ENCODE results near the gene ZNF333.

Gene ZNF333

DNA sequence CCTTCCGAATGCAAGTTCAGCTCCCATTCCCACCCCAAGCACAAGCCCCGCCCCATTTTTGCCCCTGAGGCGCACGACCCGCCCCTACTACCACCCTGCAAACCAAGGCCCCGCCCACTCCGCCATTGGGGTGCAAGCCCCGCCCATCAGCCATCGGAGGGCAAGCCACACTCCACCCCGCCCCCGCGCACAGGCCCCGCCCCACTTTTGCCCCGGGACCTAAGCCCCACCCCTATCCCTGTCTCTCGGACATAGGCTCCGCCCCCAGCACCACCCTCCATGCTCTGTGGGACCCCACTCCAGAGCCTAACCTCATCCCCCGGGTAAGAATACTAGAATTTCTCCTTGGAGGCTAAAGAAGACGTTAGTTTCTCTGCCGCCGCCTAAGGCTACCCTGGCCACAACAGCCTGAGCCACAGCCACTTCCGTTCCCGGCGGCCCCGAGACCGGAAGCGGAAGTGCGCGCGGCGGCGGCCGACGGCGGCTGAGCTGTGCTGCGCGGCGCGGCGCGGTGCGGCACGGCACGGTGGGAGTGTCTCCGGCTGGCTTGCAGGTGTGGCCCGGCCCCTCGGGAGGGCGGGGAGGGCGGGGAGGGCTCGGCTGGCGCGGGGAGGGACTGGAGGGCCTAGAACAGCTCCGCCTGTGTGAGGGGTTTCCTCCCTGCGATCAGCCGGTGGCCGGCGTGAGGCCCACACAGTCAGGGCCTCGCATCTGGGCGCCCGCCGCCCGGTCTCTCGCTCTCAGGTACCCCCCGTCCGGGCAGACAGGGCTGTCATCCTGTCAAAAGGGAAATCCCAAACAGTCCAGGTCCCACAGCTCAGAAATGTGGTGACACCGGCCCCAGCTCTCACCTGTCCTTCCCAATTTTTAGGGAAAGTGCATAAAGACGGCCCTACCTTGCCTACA, at the start of gene ZNF333:
Gene ZNF333, plus strand, starts transcription at position 451 of the 906 bp plus-strand sequence. CDS start 3,444 bp downstream, outside the sequence.
- DNase-seq (ENCODE audit: low spot score), result peak; percentile 96

DNA sequence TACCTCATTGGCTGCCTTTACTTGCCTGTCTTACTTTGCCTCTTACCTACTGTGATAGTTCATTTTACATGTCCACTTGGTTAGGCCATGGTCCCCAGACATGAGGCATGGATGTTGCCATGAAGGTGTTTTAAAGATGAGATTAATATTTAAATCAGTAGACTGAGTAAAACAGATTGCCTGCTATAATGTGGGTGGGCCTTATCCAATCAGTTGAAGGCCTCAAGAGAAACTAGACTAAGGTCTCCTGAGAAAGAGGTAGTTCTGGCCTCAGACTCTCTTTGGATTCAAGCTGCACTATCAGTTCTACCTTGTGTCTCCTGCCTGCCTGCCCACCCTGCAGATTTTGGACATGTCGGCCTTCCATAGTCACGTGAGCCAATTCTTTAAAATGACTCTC, 41.3 kb upstream of the ZNF333 start:
- DNase-seq (ENCODE audit: low spot score), result no peak

DNA sequence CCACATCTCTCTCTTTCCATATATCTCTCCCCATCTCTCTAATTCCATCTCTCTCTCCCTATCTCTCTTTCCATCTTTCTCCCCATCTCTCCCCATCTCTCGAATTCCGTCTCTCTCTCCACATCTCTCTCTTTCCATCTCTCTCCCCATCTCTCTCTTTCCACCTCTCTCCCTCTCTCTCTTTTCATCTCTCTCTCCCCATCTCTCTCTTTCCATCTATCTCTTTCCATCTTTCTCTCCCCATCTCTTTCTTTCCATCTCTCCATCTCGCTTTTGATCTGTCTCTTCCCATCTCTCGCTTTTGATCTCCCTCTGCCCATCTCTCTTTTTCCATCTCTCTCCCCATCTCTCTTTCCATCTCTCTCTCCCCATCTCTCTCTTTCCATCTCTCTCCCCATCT, 40.8 kb upstream of the ZNF333 start:
- DNase-seq (ENCODE audit: low spot score), result no peak

DNA sequence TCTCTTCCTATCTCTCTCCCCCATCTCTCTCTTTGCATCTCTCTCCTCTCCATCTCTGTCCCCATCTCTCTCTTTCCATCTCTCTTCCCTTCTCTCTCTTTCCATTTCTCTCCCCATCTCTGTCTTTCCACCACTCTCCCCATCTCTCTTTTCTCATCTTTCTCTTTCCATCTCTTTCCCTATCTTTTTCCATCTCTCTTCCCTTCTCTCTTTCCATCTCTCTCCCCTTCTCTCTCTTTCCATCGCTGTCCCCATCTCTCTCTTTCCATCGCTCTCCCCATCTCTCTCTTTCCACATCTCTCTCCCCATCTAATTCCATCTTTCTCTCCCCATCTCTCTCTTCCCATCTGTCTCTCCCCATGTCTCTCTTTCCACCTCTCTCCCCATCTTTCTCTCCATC, 39.7 kb upstream of the ZNF333 start:
- no peak for DNase-seq (ENCODE audit: low spot score)

DNA sequence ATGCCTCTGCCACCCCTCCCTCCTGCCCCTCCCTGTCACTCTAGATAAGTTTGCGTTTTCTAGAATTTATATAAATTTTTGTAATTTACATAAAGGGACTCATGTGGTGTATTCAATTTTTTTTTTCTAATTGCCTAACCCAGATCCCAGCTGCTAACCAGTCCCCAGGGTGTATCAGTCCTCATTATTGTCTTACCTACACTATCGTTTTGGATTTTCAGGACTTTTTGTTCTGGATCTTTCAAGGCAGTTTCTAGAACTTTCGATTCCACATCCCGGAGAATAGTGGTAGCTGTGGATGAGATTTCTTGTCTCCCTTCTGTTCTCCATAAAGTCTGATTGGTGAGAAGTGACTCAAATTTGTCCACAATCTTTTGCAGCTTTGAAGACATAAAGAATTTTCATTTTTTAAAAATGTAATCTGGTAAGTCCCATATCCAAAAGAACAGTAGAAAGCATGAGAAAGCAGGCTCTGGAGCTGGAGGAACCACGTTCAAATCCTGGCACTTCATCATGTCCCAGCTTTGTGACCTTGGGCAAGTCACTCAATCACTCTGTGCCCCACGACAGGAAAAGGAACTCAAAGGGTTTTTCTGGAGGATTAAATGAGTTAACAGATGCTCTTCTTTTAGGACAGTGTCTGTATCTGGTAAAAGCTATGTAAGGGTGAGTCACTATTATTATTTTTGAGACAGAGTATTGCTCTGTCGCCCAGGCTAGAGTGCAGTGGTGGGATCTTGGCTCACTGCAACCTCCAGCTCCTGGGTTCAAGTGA, 34.9 kb upstream of the ZNF333 start:
- DNase-seq (ENCODE audit: low spot score), result no peak

DNA sequence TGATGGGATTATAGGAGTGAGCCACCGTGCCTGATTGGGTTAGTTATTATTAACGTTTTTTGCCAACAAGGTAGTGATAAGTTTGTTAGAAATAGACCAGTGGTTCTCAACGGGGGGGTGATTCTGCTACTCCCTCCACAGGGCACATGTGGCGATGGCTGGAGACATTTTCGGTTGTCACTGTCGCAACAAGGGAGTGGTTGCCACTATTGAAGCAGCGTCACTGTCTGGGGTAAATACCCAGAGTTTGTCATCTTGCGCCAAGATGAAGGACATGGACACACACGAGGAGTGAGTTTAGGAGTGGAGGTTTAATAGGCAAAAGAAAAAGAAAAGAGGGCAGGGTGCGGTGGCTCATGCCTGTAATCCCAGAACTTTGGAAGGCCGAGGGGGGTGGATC, 34.1 kb upstream of the ZNF333 start:
- DNase-seq (ENCODE audit: low spot score), result no peak

DNA sequence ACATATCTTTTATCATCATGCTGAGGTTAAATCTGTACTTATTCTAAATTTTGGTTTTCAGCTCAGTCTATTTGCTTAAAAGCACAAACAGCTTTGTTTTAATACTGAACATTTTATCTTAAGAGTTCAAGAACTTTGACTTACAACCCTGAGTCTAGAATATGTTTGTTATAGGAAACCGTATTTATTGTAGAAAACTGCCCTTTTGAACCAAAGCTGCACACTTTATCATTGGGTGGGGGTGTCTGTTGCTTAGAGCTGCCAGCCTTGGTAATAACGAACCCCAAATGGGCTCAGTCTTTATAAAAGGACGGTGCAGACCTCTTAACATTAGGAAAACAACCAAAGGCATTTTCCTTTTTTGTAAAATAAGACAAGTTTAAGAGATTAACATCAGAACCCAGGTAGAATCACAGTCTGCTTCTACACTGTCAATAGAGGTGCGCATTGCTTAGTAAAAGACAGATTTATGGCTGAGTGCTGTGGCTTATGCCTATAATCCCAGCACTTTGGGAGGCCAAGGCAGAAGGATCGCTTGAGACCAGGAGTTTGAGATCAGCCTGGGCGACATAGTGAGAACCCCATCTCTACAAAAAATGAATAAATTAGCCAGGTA, 29.9 kb upstream of the ZNF333 start:
- DNase-seq (ENCODE audit: low spot score), result no peak

DNA sequence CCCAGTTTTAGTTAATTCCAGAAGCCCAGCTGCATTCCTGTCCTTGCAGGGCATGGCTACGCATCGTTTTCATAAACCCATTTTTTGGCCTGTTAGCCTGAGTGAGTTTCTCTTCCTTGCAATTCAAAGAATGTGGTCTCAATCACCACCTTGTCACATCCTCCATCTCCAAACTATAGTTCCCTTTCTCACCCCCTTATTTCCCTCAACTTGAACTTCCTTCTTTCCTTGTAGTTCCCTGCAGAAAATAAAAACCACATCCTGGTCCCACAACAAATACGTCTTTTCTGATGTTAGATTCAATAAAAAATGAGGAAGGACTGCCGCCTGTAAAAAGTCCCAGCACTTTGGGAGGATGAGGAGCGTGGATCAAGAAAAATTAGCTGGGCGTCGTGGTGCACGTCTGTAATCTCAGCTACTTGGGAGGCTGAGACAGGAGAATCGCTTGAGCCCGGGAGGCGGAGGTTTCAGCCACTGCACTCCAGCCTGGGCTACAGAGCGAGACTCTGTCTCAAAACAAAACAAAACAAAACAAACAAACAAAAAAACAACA, 28.4 kb upstream of the ZNF333 start:
- no peak for DNase-seq (ENCODE audit: low spot score)

DNA sequence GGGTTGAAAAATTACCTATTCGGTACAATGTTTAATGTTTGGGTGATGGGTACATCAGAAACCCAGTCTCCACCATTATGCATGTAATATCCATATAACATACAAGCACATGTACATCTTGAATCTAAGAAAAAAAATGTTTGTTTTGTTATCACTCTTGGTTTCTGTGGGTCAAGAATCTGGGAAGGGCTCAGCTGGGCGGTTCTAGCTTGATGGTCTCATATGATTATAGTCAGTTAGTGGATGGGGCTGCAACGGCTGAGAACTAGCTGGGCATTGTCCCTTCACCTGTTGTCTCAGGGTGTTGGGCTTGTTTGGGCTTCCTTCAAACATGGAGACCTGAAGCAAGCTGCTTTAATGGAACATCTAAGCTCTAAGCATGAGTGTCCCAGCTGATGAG, 19.9 kb upstream of the ZNF333 start:
- DNase-seq (ENCODE audit: low spot score), result no peak

DNA sequence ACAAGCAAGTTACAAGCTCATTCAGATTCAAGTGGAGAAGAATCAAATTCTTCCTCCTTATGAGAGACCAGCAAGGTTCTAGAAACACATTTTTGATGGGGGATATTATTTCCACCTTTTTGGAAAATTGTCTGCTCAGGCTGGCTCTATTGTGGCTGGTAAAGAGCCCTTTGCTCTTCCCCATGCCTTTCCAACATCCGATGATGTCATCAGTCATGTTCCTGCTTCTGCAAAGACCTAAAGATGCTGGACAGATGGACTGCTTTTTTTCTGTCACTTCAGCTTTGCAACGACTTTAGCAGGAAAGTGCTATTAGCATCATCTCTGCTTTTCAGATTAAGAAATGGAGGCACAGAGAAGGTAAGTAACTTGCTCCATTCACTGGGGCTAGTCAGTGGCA, 19.4 kb upstream of the ZNF333 start:
- DNase-seq (ENCODE audit: low spot score), result no peak

DNA sequence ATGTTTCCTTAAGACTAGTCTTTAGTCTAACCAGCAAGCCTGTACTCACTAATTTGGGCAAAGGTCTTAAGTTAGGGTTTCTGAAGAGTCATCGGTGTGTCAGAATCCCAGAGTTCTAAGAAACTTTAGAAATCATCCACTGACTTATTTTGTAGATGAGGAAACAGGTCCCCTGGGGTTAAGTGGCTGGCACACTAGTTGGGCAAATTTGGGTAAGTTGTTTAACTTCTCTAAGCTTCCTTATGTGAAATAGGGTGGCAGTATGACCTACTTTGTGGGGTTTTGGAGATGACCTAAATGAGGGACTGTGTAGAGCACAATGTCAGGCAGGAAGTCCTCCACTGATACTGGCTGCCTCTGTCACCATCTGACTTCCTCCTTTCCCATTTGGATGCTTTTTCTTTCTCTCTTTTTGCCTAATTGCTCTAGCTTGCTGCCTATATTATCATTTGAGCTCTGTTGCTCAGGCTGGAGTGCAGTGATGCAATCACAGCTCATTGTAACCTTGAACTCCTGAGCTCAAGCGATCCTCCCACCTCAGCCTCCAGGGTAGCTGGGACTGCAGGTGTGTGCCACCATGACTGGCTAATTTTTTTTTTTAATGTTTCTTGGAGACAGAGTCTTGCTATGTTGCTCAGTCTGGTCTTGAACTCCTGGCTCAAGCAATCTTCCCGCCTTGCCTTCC, 17.5 kb upstream of the ZNF333 start:
- DNase-seq (ENCODE audit: low spot score), result peak; percentile 3

DNA sequence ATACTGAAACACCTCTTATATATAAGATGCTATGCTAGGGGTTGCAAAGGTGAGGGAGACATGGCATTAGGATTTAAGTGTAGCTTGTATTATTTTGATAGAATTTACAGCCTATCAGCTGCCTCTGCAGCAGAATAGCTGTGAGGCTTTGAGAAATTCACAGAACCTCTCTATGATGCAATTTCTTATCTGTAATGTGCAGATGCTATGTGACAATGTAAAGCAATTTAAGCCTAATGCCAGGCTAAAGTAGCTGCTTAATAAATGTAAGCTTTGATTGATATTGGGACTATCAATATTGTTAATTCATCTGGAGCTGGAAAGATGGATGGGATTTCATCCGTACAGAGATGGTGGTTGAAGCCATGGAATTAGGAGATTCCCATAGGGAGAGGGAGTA, 16.8 kb upstream of the ZNF333 start:
- DNase-seq (ENCODE audit: low spot score), result no peak

DNA sequence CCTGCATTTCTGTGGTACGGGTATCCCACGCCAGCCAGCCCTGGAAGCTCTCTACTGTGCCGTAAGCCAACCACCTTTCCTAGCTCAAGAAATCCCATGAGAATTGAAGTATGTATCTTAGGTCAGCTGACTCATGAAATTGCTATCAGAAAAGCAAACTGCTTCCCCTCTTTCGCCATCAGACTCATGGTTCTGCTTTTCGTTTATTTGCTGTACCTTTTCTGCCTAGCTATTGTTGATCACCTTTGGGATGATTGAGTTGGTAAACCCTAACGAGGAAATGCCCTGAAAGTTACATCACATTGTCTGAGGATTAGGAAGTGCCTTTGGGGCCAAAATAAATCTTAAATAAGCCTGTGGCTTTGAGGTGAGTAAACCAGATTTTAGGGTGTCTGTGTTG, 15.1 kb upstream of the ZNF333 start, which contains the start of gene ADGRE3:
Gene ADGRE3, minus strand, starts transcription at position 81 of the 400 bp plus-strand sequence. Its CDS starts 74 bp downstream, at position 7.
- no peak for DNase-seq (ENCODE audit: low spot score)

DNA sequence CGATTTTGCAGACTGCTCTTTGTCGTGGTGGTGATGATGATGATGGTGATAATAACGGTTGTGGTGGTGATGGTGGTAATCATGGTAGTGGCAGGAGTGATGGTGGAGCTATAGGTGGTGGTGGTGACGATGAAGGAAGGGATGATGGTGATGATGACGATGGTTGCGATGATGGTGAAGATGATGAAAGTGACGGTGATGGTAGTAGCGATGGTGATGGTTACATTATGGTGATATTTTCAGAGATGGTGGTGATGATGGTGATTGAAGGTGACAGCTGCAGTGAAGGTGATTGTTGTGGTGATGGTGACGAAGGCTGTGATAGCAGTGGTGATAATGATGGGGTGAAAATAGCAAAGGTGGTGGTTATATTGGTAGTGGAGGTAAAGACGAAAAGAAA, 13.1 kb upstream of the ZNF333 start:
- DNase-seq (ENCODE audit: low spot score), result no peak

DNA sequence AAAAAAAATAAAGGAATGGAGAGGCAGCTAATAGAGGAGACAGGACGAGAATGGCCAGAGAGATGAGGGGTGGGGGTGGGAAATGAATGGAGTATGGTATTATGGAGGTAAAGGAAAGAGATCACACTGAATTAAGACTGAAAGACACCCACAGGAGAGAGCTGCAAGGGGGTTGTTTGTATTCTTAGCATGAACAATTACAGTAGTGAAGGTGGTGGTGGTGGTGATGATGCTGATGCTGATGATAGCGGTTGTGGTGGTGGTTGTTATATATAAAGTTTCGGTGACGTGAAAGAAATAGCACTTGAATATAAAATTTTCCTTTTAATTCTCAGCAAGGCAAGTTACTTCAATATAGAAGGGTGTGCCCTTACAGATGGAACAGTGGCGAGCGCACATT, 12.4 kb upstream of the ZNF333 start:
- no peak for DNase-seq (ENCODE audit: low spot score)

DNA sequence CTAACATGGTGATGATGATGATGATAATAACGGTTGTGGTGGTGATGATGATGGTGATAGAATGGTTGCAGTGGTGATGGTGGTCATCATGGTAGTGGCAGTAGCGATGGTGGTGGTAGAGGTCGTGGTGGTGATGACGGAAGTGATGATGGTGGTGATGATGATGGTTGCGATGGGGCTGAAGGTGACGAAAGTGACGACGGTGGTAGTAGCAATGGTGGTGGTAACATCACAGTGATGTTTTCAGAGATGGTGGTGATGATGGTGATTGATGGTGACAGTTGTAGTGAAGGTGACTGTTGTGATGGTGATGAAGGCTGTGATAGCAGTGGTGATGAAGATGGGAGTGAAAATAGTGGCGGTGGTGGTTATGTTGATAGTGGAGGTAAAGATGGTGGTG, 11.6 kb upstream of the ZNF333 start:
- DNase-seq (ENCODE audit: low spot score), result no peak

DNA sequence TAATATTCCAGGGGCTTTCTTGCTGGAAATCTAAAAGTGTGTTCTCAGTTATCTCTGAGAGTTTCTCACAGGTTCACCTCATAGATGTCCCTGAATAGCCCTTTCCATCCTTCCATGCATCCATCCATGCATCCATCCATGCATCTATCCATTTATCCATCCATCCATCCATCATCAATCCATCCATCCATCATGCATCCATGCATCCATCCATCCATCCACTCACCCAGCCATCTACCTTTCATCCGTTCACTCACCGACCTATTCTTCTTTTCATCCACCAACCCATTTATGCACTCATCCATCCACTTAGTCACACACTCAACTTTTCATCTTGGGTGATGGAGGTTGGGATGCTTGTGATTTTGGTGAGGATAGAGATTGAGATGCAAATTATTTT, 7.8 kb upstream of the ZNF333 start:
- DNase-seq (ENCODE audit: low spot score), result no peak

DNA sequence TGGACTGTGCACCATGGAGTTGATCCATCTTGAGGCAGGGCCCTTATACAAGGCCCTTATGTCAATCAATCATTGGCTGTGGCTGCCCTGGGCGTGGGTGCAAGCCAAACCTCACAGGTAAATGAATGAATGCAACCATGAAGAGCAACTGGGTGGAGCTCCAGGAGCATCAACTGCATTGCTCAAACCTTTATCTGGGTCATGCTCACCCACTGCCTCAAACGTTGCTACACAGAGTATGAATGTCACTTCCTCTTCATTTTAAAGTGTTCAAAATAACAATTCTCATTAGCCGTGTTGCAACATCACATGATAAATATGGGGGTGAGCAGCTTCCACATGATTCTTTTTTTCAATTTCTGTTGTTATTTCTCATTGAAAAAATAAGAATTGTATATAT, 6.4 kb upstream of the ZNF333 start:
- DNase-seq (ENCODE audit: low spot score), result peak; percentile 16

DNA sequence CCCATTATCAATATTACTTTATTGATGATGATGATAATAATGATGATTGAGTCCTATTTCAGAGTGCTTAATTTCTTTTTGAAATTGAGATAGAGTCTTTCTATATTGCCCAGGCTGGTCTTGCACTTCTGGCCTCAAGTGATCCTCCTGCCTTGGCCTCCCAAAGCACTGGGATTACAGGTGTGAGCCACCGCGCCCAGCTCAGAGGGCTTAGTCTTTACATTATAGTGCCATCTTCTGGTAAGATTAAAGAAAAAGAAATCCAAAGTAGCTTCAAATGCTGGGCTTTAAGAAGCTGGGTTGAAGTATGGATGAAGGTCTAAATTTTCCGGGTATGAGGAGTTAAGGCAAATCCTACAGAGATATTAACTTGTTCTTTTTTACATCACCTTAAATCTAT, 3.4 kb upstream of the ZNF333 start:
- DNase-seq (ENCODE audit: low spot score), result peak; percentile 40

DNA sequence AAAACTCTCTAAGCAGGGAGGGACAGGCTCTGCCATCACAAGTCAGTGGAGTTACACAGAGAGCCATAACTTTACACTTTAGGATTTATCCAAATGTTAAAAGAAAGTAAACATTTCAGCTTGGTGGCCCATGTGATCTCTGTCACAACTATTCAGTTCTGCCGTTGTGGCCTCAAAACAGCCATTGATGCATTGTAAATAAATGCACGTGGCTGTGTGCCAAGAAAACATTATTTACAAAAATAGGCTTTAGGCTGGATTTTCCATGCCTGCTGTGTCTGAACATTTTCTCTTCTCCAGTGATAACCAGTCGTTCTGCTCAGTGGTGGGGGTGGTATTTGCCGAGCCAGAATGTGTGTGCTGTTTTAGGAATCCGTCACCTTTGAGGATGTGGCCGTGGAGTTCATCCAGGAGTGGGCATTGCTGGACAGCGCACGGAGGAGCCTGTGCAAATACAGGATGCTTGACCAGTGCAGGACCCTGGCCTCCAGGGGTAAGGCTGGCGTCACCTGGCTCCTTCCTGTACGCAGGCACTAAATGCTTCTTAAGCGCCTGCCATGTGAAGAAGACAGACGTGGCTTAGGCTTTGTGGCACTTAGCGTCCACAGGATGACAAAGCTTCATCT, 4.9 kb downstream of the ZNF333 start:
- no peak for DNase-seq (ENCODE audit: low spot score)

DNA sequence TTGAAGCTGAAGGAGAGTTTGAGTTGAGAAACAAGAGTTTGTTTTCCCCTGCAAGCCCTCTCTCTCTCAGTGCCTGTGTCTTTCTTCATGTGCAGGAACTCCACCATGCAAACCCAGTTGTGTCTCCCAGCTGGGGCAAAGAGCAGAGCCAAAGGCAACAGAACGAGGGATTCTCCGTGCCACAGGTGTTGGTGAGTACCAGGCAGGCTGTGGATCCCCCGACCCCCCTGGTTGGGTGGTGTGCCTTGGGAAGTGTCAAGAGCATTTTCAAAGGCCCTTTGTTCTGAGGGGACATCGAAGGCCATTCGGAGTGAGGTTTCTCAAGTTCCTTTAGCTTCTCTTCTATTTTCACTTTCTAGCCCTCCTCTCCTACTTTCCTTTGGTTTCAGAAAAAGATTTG, 5.6 kb downstream of the ZNF333 start:
- no peak for DNase-seq (ENCODE audit: low spot score)
